ENCODE measurements around the gene FAAP100.

The FAAP100 gene

DNA sequence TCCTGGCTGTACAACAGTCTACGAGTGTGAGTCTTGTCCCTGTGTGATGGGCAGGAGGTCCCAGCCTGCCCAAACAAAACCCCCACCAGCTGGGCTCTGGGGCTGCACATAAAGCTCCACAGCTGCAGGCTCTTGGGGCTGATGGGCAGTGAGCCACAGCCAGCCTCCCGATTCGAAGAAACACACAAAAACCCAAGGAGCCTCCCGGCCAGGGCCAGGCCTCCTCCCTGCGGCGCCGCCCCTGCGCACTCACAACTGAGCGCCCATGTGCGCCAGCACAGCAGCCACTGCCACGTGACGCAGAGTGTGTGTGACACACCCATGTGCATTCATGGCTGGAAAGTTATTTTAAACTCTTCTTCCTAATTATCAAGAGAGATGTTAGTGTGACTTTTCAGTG, 30.6 kb upstream of the FAAP100 start:
- TF ChIP-seq, protein P1, sequence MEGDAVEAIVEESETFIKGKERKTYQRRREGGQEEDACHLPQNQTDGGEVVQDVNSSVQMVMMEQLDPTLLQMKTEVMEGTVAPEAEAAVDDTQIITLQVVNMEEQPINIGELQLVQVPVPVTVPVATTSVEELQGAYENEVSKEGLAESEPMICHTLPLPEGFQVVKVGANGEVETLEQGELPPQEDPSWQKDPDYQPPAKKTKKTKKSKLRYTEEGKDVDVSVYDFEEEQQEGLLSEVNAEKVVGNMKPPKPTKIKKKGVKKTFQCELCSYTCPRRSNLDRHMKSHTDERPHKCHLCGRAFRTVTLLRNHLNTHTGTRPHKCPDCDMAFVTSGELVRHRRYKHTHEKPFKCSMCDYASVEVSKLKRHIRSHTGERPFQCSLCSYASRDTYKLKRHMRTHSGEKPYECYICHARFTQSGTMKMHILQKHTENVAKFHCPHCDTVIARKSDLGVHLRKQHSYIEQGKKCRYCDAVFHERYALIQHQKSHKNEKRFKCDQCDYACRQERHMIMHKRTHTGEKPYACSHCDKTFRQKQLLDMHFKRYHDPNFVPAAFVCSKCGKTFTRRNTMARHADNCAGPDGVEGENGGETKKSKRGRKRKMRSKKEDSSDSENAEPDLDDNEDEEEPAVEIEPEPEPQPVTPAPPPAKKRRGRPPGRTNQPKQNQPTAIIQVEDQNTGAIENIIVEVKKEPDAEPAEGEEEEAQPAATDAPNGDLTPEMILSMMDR (IDR thresholded peaks at IDR 0.05; ENCODE audit: low read depth, low read length) = no peak
- Histone ChIP-seq H3K4me1 (no peaks in the 10 kb centered on the region), H3K36me3 (peaks cover 68% of the 10 kb centered on the region), H3K9me3 (no peaks in the 10 kb centered on the region), H3K27me3 (no peaks in the 10 kb centered on the region), H3K4me3 (ENCODE audit: low read depth, low read length) (no peak overlapping the region)
- no peak for DNase-seq

DNA sequence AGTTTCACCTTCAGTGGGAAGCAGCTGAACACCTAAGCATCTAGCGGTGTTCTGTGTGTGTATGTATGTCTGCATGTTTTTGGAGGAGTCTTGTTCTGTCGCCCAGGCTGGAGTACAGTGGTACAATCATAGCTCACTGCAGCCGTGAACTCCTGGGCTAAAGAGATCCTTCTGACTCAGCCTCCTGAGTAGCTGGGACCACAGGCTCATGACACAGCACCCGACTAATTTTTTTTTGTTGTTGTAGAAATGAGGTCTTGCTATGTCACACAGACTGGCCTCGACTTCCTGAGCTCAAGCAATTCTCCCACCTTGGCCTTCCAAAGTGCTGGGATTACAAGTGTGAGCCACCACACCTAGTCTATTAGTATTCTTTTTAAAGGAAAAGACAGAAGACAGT, 30.2 kb upstream of the FAAP100 start:
- no peak for DNase-seq
- Histone ChIP-seq H3K9me3 (no peaks in the 10 kb centered on the region), H3K36me3 (peaks cover 68% of the 10 kb centered on the region), H3K4me3 (ENCODE audit: low read depth, low read length) (no peak overlapping the region), H3K4me1 (no peaks in the 10 kb centered on the region), H3K27me3 (no peaks in the 10 kb centered on the region)
- TF ChIP-seq, protein P1 (IDR thresholded peaks at IDR 0.05; ENCODE audit: low read depth, low read length) = no peak

DNA sequence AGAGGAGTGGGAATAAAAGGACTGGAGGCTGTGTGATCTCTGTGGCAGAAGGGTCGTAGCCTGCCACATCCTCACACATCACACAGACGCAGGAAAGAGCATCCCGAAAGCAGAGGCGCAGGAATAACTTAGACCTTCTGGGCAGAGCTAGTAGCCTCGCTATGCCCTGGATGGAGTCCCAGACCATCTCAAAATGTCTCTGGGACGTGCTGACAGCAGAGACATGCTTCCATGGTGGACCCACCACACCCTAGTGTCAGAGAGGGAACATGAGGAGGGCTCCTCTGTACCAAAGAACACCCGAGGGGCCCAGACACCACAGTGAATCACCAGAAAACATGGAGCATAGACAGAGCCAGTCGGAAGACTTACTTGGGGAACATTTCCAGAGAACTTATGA, 29.6 kb upstream of the FAAP100 start:
- peaks cover 65% of the 10 kb centered on the region for H3K36me3 ChIP-seq
- TF ChIP-seq, protein P1 (IDR thresholded peaks at IDR 0.05; ENCODE audit: low read depth, low read length) = no peak
- H3K27me3 ChIP-seq = no peaks in the 10 kb centered on the region
- H3K4me3 ChIP-seq (ENCODE audit: low read depth, low read length) = no peak overlapping the region
- no peak for DNase-seq
- H3K4me1 ChIP-seq = no peaks in the 10 kb centered on the region
- H3K9me3 ChIP-seq = no peaks in the 10 kb centered on the region

DNA sequence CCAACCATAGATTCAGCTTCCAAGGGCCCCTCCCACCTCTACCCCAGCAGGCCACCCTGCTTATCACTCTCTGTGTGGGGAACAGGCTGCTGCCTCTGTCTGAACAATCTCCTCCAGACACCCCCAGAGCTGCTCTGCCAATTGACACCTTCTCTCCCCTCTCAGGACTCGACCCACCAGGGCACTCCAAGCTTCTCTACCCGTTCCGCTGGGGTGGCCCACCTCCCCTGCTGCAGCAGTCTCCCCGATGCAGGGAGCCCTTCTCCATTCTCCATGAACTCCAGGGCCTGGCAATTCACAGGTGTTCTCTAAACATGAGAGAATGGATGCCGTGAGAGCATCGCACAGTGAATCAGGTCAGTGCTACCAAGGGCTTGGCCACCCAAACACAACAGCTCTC, 28.3 kb upstream of the FAAP100 start:
- Histone ChIP-seq H3K36me3 (peaks cover 62% of the 10 kb centered on the region), H3K4me1 (no peaks in the 10 kb centered on the region), H3K27me3 (no peaks in the 10 kb centered on the region), H3K9me3 (no peaks in the 10 kb centered on the region), H3K4me3 (ENCODE audit: low read depth, low read length) (no peak overlapping the region)
- TF ChIP-seq, protein P1 (IDR thresholded peaks at IDR 0.05; ENCODE audit: low read depth, low read length) = no peak
- no peak for DNase-seq

DNA sequence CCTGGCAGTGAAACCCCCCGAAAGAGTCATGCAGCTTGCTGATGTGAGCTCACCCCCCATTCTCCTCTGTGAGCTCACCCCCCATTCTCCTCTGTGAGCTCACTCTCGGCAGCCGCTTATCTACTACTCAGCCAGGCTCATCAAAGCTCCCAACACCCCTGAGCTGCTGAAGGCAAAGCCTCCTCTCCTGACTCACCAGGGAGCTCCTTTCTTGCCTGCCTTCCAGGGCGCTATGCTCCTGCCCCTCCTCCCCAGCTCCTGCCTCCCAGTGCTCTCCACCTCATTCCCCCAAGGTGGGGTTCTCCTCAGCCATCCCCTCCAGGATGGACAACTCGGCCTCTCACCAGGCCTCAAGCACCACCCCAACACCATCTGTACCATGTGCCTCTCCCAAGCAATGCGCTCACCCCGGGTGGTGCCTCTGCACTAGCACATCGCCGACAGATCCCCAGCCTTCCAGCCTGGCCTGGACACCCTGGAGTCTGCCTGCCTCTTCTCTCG, 27.7 kb upstream of the FAAP100 start:
- H3K36me3 ChIP-seq = peaks cover 62% of the 10 kb centered on the region
- H3K4me1 ChIP-seq = no peaks in the 10 kb centered on the region; the same call in 1 of the 2 replicates
- H3K27me3 ChIP-seq = no peaks in the 10 kb centered on the region
- TF ChIP-seq, protein P1 (IDR thresholded peaks at IDR 0.05; ENCODE audit: low read depth, low read length) = no peak
- H3K9me3 ChIP-seq = no peaks in the 10 kb centered on the region
- no peak for DNase-seq
- no peak overlapping the region for H3K4me3 ChIP-seq (ENCODE audit: low read depth, low read length)

DNA sequence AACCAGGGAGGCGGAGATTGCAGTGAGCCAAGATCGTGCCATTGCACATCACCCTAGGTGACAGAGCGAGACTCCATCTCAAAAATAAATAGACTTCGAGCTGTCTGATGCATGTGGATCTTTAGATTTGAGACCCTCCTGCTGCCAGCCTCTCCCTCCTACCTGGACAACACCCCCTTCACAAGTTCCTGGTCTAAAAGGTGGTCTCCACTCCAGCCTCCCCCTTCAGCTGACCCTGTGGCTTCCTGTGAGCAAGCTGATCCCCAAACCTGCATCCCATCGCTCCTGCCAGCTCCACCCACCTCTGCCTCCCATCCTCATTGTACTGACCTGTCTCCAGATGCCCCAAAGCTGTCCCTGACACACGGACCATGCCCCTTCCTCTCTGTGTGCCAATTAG, 27.1 kb upstream of the FAAP100 start:
- peaks cover 6% of the 10 kb centered on the region for H3K4me1 ChIP-seq

More for the DNA sequence above, 27.1 kb upstream of the FAAP100 start:
- Histone ChIP-seq H3K9me3 (no peaks in the 10 kb centered on the region), H3K27me3 (no peaks in the 10 kb centered on the region), H3K36me3 (peaks cover 63% of the 10 kb centered on the region), H3K4me3 (ENCODE audit: low read depth, low read length) (no peak overlapping the region)
- no peak for DNase-seq
- TF ChIP-seq, protein P1 (IDR thresholded peaks at IDR 0.05; ENCODE audit: low read depth, low read length) = no peak

All from BE2C (cell line).